ENCODE results near the gene ALS2CL. TPM values are rescaled to one million over a fixed set of nuclear protein-coding genes. Genes with fewer than 3 reads are reported as not detected.

Gene ALS2CL
- total RNA-seq, 4 donors from 2014 or later, result 55.8 to 68.5 (median 63.7) TPM

DNA sequence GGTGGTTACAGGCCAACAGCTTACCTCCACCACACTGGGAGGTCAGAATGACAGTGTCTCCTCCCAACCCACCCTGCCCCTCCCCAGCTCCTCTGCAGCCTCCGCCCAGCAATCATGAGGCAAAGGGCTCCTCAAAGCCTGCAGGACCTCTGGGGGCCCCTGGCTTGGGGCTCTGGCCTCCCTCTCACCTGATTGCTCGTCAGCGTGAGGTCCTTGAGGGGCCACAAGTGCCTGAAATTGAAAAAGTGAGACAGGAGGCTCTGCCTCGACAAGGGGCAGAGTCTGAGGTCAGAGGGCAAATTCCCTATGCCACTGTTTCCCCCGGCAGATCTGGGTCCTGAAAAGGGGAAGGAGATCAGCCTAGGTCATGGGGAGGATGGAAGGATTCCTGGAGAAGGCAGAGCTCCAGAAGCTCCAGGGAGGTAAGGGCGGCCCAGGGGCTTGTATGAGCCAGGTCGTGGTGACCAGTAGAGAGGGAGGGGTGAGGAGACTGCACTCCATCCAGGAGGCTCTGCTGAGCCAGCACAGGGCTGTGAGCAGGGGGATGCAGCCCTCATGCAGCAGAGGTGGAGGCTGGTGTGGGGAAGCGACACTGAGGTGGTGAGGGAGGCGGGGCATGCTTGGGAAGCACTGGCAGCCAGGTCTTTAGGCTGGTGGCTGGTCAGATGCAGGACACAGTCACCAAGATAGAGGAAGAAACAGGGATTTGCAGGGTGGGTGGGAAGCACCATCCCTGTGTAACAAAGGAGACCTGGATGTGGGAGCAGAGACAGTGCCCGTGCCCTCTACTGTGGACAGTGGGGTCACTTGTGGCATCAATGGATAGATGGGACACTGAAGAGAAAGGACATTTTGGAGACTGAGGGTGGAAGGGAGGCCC, 20.1 kb downstream of the ALS2CL start:
- no peak overlapping the region for H3K4me3 ChIP-seq (replicated peaks in 1 of 3)
- TF ChIP-seq, protein P1, sequence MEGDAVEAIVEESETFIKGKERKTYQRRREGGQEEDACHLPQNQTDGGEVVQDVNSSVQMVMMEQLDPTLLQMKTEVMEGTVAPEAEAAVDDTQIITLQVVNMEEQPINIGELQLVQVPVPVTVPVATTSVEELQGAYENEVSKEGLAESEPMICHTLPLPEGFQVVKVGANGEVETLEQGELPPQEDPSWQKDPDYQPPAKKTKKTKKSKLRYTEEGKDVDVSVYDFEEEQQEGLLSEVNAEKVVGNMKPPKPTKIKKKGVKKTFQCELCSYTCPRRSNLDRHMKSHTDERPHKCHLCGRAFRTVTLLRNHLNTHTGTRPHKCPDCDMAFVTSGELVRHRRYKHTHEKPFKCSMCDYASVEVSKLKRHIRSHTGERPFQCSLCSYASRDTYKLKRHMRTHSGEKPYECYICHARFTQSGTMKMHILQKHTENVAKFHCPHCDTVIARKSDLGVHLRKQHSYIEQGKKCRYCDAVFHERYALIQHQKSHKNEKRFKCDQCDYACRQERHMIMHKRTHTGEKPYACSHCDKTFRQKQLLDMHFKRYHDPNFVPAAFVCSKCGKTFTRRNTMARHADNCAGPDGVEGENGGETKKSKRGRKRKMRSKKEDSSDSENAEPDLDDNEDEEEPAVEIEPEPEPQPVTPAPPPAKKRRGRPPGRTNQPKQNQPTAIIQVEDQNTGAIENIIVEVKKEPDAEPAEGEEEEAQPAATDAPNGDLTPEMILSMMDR (IDR thresholded peaks at IDR 0.05), result no peak
- no peak for TF ChIP-seq POLR2A (IDR thresholded peaks at IDR 0.05)
- peaks cover 0 to 3% of the 10 kb centered on the region in 2 donors for H3K4me1 ChIP-seq
- H3K27ac ChIP-seq, result no peak overlapping the region
- no peak for DNase-seq
- WGBS, 2 donors, result 92% methylated on average over 9 to 10 of the region's 10 CpGs
- intact Hi-C loops (cut with DNase I), result no loop called here
- H3K36me3 ChIP-seq, result peaks cover 0 to 18% of the 10 kb centered on the region in 2 donors
- H3K27me3 ChIP-seq, result no peaks in the 10 kb centered on the region
- H3K9me3 ChIP-seq, result no peaks in the 10 kb centered on the region

DNA sequence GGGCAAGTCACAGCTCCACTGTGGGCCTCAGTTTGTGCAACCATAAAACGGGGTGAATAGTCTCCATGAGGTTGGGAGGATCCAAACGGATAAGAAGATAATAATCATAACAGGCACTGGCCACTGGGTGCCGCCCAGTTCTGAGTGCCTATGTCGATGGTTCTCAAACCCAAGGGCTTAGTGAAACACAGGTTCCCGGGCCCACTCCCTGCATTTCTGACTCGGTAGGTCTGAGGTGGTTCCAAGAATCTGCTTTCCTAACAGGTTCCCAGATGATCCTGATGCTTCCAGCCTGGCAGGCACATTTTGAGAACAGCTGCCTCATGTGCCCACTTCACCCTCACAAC, 21.2 kb downstream of the ALS2CL start:
- no peak for DNase-seq
- H3K36me3 ChIP-seq, result peaks cover 0 to 18% of the 10 kb centered on the region in 2 donors

GRCh38 chr3:46671541-46672348, 21.7 kb downstream of the ALS2CL start:
- 91 to 97% methylated on average over 22 to 25 of the region's 25 CpGs for WGBS, 2 donors
- peak in 1 of 2 donors; percentile 1 for DNase-seq
- H3K4me3 ChIP-seq (replicated peaks in 1 of 3), result no peak overlapping the region

More for the DNA sequence above, 21.2 kb downstream of the ALS2CL start:
- intact Hi-C loops (cut with DNase I), result no loop called here
- Histone ChIP-seq H3K4me1 (peaks cover 0 to 3% of the 10 kb centered on the region in 2 donors), H3K27me3 (no peaks in the 10 kb centered on the region), H3K27ac (no peak overlapping the region), H3K4me3 (replicated peaks in 1 of 3) (no peak overlapping the region), H3K9me3 (no peaks in the 10 kb centered on the region)
- WGBS, 2 donors, result 93 to 96% methylated on average over 5 to 6 of the region's 6 CpGs
- no peak for TF ChIP-seq POLR2A (IDR thresholded peaks at IDR 0.05)
- TF ChIP-seq, protein P1 (IDR thresholded peaks at IDR 0.05), result no peak

DNA sequence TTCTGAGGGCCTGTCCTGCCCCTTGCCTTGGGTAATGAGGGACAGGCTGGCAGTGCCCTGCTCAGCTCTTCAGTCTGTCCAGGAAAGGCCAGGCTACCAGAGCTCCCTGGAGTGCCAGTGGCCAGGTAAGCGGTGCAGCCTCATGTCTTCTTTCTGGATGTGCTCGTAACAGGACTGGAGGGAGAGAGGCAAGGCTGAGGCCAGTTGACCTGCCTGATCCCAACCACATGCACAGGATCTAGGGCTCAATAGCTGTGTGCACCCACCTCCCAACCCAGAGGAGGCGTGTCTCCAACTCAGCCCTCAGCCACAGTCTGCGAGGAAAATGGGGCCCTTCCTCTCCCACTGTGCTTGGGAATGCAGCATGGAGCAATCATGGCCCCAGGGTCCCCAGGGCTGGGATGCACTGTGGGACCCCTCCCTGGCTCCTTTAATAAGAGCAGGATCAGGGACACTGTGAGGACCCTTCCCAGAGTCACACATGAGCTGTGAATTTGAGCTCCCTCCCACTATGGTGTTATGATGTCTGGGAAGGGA, 22.5 kb downstream of the ALS2CL start:
- Histone ChIP-seq H3K36me3 (peaks cover 0 to 18% of the 10 kb centered on the region in 2 donors), H3K4me3 (replicated peaks in 1 of 3) (no peak overlapping the region), H3K9me3 (no peaks in the 10 kb centered on the region), H3K27me3 (no peaks in the 10 kb centered on the region), H3K4me1 (peaks cover 2 to 10% of the 10 kb centered on the region in 2 donors), H3K27ac (no peak overlapping the region)
- DNase-seq, result no peak
- WGBS, 2 donors, result 100% methylated on average over 1 to 4 of the region's 4 CpGs
- TF ChIP-seq, protein P1 (IDR thresholded peaks at IDR 0.05), result no peak
- no peak for TF ChIP-seq POLR2A (IDR thresholded peaks at IDR 0.05)
- intact Hi-C loops (cut with DNase I), result no loop called here

More at GRCh38 chr3:46671541-46672348, 21.7 kb downstream of the ALS2CL start:
- TF ChIP-seq POLR2A (IDR thresholded peaks at IDR 0.05), result no peak
- TF ChIP-seq, protein P1 (IDR thresholded peaks at IDR 0.05), result no peak
- H3K27me3 ChIP-seq, result no peaks in the 10 kb centered on the region
- no peaks in the 10 kb centered on the region for H3K9me3 ChIP-seq
- peaks cover 0 to 18% of the 10 kb centered on the region in 2 donors for H3K36me3 ChIP-seq
- H3K27ac ChIP-seq, result no peak overlapping the region
- H3K4me1 ChIP-seq, result peaks cover 0 to 5% of the 10 kb centered on the region in 2 donors
- intact Hi-C loops (cut with DNase I), result no loop called here

All from thyroid gland (tissue), 4 donors.